22Rv1 (cell line): ENCODE measurements around the gene DPYSL5.

Source experiments
- ZFX ChIP-seq: fragments of 450-650 bp; IDR thresholded peaks from 2 replicates; pipeline ENCODE4 v1.6.1; 2017; ENCODE audit warnings: antibody characterized with exemption, borderline replicate concordance
- TF ChIP-seq, protein P1 (sequence below): fragments of 450-650 bp; IDR thresholded peaks from 2 replicates; pipeline ENCODE4 v1.5.1; 2017; ENCODE audit warnings: mild to moderate bottlenecking

DNA sequence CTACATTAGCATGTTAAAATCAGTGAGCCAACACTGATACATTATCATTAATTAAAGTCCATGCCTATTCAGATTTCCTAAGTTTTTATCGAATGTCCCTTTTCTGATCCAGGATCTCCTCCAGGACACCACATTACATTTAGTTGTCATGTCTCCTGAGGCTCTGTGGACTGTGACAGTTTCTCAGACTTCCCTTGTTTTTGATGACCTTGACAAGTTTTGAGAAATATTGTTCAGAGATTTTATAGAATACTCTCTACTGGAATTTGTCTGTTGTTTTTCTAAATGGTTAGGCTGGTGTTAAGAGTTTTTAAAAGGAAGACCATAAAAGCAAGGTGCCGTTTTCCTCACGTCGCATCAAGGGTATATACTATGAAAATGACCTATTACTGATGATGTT is 106.2 kb downstream of the DPYSL5 start:
- TF ChIP-seq, protein P1, sequence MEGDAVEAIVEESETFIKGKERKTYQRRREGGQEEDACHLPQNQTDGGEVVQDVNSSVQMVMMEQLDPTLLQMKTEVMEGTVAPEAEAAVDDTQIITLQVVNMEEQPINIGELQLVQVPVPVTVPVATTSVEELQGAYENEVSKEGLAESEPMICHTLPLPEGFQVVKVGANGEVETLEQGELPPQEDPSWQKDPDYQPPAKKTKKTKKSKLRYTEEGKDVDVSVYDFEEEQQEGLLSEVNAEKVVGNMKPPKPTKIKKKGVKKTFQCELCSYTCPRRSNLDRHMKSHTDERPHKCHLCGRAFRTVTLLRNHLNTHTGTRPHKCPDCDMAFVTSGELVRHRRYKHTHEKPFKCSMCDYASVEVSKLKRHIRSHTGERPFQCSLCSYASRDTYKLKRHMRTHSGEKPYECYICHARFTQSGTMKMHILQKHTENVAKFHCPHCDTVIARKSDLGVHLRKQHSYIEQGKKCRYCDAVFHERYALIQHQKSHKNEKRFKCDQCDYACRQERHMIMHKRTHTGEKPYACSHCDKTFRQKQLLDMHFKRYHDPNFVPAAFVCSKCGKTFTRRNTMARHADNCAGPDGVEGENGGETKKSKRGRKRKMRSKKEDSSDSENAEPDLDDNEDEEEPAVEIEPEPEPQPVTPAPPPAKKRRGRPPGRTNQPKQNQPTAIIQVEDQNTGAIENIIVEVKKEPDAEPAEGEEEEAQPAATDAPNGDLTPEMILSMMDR, result no peak
- TF ChIP-seq ZFX, result no peak
